Measurements from ENCODE around the gene IL20RB.

DNA sequence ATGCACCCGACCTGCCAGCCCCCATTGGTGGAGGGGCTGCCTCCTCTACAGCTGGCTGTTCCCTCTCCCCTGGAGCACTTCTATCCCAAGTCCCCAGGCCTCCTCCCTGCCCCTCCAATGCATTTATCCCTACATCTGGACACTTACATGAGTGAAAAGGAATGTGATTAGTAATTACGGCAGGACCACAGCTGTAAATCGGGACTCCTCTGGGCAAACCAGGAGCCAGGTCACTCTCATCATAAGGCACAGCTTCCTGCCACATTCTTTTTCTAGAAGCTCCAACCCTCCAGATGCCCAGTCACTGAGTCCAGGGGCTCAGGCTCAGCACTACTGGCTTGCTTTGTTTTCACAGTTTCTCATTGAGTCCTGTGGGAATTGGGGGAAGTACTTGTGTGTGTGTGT, 54.3 kb downstream of the IL20RB start:
- TF ChIP-seq CTCF (IDR thresholded peaks at IDR 0.05) (no peak), POLR2AphosphoS5 (IDR thresholded peaks at IDR 0.05) (no peak), EP300 (IDR thresholded peaks at IDR 0.05) (no peak), POLR2A (IDR thresholded peaks at IDR 0.05) (no peak)
